GM12892 (cell line): ENCODE measurements around the gene RNF166.

Experiments
- POLR2A ChIP-seq: IDR thresholded peaks from 2 replicates; pipeline ENCODE4 v1.6.1; 2011; ENCODE audit warnings: low read depth, low read length, control low read depth
- TAF1 ChIP-seq: IDR thresholded peaks from 2 replicates; pipeline ENCODE4 v1.6.1; 2011; ENCODE audit warnings: low read depth, mild to moderate bottlenecking, control low read depth, low read length, borderline replicate concordance

DNA sequence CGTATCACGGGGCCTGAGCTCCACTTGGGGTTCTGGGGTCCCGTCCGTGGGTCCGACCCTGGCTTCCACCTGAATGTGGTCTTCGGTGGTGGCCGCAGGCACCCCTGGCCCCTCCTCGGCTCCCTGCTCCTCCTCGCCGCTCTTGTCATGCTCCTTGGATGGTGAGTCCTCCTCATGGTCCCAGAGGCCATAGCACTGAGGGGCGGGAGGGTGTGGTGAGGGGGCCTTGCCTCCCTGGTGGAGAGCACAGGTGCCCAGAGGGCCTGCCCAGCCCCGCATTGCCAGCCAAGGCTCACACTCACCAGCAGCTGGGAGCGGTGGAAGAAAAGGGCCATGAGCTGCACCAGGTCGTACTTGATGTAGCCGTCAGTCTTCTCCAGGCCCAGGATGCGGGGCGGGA lies 15.0 kb upstream of the RNF166 start:
- TF ChIP-seq TAF1 = no peak
- TF ChIP-seq POLR2A = no peak
